Measurements from ENCODE around the gene SPOPL. TPM values are rescaled to one million over a fixed set of nuclear protein-coding genes. Genes with fewer than 3 reads are reported as not detected.
"Not testable (repeated sequence)": the region's sequence is repeated elsewhere in the genome, so short reads cannot be mapped to it uniquely, and the experiment has no call there.

Gene SPOPL
- total RNA-seq, 2 donors from 2014 or later: 12.1 to 14.4 TPM

DNA sequence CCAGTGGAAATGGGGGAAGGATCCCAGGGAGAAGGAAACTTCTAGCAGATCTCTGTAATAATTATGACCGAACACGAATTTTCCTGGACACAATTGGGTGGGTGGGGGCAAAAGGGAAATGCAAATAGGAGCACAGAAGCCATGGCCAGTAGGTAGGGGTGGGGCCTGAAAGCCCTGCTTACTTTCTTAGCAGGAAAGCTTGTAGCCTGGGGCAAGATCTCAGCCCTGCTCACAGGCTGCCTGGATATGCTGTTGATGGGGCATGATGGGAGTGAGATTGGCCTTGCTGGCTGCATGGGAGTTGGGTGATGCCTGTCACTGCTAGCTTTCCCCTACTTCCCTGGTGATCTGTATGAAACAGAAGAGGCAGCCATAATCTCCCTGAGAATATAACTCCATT, 45.9 kb upstream of the SPOPL start:
- TF ChIP-seq, protein P1, sequence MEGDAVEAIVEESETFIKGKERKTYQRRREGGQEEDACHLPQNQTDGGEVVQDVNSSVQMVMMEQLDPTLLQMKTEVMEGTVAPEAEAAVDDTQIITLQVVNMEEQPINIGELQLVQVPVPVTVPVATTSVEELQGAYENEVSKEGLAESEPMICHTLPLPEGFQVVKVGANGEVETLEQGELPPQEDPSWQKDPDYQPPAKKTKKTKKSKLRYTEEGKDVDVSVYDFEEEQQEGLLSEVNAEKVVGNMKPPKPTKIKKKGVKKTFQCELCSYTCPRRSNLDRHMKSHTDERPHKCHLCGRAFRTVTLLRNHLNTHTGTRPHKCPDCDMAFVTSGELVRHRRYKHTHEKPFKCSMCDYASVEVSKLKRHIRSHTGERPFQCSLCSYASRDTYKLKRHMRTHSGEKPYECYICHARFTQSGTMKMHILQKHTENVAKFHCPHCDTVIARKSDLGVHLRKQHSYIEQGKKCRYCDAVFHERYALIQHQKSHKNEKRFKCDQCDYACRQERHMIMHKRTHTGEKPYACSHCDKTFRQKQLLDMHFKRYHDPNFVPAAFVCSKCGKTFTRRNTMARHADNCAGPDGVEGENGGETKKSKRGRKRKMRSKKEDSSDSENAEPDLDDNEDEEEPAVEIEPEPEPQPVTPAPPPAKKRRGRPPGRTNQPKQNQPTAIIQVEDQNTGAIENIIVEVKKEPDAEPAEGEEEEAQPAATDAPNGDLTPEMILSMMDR (IDR thresholded peaks at IDR 0.05): no peak
- no peak for DNase-seq (ENCODE audit: low spot score)
- no peak overlapping the region for H3K4me3 ChIP-seq
- no peak overlapping the region for H3K27ac ChIP-seq
- no peaks in the 10 kb centered on the region for H3K36me3 ChIP-seq
- no peaks in the 10 kb centered on the region for H3K27me3 ChIP-seq
- peaks cover 0 to 7% of the 10 kb centered on the region in 2 donors for H3K9me3 ChIP-seq
- H3K4me1 ChIP-seq: no peaks in the 10 kb centered on the region

DNA sequence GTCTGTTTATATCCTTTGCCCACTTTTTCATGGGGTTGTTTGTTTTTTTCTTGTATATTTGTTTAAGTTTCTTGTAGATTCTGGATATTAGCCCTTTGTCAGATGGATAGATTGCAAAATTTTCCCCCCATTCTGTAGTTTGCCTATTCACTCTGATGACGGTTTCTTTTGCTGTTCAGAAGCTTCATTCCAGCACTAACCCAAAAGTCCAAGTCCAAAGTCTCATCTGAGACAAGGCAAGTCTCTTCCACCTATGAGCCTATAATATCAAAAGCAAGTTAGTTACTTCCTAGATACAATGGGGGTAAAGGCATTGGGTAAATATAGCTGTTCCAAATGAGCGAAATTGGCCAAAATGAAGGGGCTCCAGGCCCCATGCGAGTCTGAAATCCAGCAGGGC, 38.9 kb upstream of the SPOPL start:
- H3K4me3 ChIP-seq; H3K27ac ChIP-seq; DNase-seq (ENCODE audit: low spot score); H3K27me3 ChIP-seq; H3K36me3 ChIP-seq; H3K4me1 ChIP-seq: not testable (repeated sequence)
- H3K9me3 ChIP-seq: peaks cover 0 to 13% of the 10 kb centered on the region in 2 donors

DNA sequence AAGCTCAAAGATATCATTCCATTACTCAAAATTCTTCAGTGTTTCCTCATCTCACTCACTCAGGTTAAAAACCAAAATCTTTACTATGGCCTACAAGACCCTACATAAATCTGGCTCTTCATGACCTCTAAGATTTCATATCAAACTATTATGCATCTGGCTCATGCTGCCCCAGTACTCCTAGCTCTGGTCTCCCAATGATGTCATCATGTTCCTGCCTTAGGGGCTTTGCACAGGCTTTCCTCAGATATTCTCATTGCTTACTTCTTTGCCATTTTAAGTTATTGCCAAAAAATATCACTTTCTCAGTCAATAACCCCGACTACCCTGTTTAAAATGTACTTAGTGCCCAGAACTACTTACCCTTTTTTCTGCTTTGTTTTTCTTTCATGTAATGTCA, 33.0 kb upstream of the SPOPL start:
- Histone ChIP-seq H3K27me3 (no peaks in the 10 kb centered on the region), H3K9me3 (peaks cover 0 to 7% of the 10 kb centered on the region in 2 donors), H3K4me1 (no peaks in the 10 kb centered on the region), H3K4me3 (no peak overlapping the region), H3K27ac (no peak overlapping the region), H3K36me3 (no peaks in the 10 kb centered on the region)
- DNase-seq (ENCODE audit: low spot score): no peak
- TF ChIP-seq, protein P1 (IDR thresholded peaks at IDR 0.05): no peak

DNA sequence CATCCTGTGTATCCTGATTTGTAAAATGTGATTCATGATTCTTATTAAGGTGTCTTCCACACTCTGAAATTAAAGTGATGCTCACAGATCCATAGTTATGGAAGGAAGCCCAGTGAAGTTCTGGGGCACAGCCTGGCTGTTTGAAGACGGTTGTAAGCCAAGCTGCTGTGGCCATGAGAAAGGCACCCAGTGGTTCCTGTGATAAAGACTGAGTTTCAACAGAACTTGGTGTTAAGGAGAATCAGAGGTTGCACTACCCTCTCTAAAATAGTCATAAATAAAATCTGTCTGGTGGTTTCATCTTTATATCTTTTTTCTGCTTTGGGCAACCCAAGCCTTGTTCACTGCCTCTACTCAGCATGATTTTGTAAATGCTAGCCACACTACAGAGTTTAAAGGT, 32.2 kb upstream of the SPOPL start:
- TF ChIP-seq, protein P1 (IDR thresholded peaks at IDR 0.05): no peak
- Histone ChIP-seq H3K27ac (no peak overlapping the region), H3K27me3 (no peaks in the 10 kb centered on the region), H3K36me3 (no peaks in the 10 kb centered on the region), H3K9me3 (peaks cover 0 to 3% of the 10 kb centered on the region in 2 donors), H3K4me1 (no peaks in the 10 kb centered on the region), H3K4me3 (no peak overlapping the region)
- no peak for DNase-seq (ENCODE audit: low spot score)

DNA sequence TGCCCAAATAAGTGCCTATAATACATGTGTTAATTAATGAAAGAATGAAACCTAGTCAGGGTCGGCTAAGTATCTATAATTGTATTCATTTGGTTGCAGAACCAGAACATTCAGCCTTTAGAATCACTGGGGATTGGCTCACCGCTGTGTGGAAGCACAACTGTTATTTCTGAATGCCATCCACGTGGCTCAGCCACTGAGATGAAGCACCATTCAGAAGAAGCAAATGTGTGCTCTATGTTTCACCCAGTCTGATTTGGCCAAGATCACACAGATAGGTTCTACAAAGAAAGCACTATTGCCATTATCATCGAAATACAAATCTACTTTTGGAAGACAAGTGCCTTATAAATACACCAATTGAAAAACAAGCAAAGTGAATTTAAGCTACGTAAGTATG, 30.6 kb upstream of the SPOPL start:
- no peaks in the 10 kb centered on the region for H3K27me3 ChIP-seq
- no peaks in the 10 kb centered on the region for H3K36me3 ChIP-seq
- TF ChIP-seq, protein P1 (IDR thresholded peaks at IDR 0.05): no peak
- H3K4me1 ChIP-seq: no peaks in the 10 kb centered on the region
- DNase-seq (ENCODE audit: low spot score): no peak
- H3K27ac ChIP-seq: no peak overlapping the region
- H3K9me3 ChIP-seq: no peaks in the 10 kb centered on the region
- H3K4me3 ChIP-seq: no peak overlapping the region

DNA sequence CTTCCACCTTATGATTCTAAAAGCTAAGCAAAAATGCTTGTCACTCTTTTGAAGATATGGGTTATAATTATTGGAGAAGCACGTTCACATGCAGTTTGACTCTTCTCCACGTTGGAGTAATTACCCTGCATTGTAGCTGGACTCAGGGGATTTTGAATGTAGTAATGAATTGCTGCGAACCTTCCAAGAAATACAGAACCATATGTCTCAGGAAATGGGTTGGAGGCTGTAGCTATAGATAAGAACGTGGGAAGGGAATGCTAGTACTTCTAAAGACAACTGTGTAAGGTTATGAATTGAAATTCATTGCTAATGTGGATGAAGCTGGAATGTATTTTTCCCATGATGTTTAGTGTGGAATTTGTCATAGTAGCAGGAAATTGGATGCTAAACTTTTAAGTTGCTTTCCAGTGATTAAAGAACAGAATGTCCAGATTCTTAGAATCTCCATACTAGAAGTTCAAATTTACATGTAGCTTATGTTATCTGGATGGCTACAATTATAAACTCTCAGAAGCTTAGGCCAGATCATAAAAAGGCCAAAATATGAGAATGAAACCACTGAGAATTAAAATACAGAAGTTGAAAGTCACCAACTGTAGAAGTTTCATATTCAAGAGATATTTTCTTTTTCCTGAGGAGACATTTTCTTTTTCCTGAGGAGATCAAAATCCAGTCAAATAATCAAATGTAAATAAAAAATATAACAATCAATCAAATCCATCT, 27.3 kb upstream of the SPOPL start:
- no peak overlapping the region for H3K27ac ChIP-seq
- H3K27me3 ChIP-seq: no peaks in the 10 kb centered on the region
- TF ChIP-seq, protein P1 (IDR thresholded peaks at IDR 0.05): no peak
- H3K36me3 ChIP-seq: no peaks in the 10 kb centered on the region
- no peak for DNase-seq (ENCODE audit: low spot score)
- no peak overlapping the region for H3K4me3 ChIP-seq
- no peaks in the 10 kb centered on the region for H3K4me1 ChIP-seq
- H3K9me3 ChIP-seq: no peaks in the 10 kb centered on the region

All from right atrium auricular region (tissue), 2 donors.